GM19238 (cell line): ENCODE results near the gene GPR89A.
"Not testable (repeated sequence)": the region's sequence is repeated elsewhere in the genome, so short reads cannot be mapped to it uniquely, and the experiment has no call there.

ENCODE experiments used
- DNase-seq: peaks from one replicate; pipeline ENCODE4 v3.0.0; 2011; ENCODE audit warnings: low spot score; ENCODE audit not compliant: insufficient read length

GPR89A gene

DNA sequence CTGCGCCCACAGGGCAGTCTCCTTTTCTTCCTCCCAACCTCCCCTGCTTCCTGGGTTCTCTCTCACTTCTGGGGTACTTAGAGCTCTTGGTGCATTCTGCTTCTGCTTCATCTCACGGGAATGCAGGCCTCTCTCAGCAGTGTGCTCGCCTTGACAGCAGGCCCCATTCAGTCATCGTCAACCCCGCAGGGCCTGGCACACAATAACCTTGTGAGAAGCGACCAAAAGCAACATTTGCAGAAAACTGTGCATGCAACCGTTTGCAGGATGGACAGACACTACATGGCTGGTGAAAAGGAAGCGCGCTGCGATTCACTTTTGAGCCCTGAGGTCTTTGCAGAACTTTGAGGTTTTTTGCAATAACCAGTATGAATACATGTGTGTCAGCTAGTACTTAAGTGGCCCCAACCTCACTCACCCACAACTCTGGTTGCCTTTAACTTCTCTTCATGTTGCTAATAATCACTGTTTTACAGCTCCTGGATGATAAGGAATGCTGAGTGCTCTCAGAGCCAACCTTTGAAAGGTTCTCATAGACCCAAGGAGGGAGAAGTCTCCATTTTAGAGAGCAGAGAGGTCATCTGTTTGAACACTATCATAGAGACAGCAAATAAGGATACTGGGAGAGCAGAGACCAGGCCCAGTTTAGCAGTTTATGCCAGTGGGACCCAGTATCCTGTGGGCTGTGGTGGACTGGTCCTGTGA, 109.0 kb downstream of the GPR89A start:
- no peak for DNase-seq

DNA sequence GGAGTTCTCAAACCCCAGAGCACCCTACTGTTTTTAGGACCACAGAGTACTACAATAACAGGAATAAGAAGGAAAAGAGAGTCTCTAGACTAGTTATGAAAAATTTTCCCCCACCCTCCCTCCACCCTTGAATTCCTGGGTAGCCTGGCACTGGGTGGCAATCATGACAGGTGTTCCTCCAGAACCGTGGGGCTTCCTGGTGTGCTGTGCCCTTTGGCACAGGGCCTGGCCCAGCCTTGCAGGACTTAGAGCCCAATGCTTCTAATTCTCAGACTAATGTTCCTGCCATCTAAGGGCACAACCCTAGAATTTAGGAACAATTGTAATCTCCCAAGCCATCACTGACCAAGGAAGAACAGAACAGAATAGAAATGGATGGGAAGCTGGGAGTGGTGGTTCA, 110.0 kb downstream of the GPR89A start:
- DNase-seq = no peak

DNA sequence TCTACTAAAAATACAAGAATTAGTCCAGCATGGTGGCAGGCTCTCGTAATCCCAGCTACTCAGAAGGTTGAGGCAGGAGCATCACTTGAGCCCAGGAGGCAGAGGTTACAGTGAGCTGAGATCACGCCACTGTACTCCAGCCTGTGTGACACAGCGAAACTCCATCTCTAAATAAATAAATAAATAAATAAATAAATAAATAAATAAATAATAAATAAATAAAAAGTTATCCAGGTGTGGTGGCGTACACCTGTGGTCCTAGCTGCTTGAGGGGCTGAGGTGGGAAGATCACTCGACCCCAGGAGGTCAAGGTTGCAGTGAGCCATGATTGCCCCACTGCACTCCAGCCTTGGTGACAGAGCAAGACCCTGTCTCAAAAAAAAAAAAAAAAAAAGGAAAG, 110.7 kb downstream of the GPR89A start:
- not testable (repeated sequence) for DNase-seq

DNA sequence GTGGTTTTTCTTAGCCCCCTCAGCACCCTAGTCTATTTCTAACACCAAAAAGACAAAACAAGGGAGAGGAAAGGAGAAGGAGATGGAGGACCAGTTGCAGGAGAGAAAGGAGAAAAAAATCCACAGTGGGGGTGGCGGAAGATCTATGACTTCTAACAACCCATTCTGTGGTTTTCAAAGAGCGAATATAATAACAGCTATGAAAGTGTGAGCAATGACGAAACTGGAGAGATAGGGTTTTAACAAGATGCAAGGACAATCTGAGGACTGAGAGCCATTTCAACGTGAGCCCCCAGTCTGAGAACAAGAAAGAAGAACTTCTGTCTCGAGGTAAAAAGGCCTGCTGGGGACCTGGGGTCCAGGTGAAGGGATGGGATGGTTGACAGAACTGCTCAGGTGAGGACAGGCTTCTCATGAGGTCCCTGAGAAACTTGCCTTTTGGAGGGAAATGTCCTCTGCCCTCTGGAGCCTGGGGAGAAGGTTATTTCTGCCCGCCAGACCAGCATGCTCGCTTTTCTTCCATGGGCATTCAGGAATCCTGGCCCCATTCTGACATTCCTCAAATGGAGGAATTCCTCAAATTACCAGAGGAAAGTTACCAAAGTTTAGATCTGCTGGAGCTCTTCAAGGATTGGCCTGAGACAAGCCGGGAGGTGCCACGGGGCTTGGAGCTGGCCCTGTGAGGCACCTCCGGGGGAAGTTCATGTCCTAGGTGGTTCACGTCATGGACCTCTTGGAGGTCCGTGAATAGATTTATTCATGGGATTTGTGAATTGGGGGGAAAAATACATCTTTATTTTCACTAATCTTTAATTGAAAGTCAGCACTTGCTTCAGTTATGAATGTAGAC, 111.7 kb downstream of the GPR89A start, which contains the start of gene CD160:
Gene CD160 (plus strand): TSS at position 270 of the 850 bp plus-strand sequence. CDS start 8,829 bp downstream, outside the sequence.
- no peak for DNase-seq
